Measurements from ENCODE around the gene TIA1.

DNA sequence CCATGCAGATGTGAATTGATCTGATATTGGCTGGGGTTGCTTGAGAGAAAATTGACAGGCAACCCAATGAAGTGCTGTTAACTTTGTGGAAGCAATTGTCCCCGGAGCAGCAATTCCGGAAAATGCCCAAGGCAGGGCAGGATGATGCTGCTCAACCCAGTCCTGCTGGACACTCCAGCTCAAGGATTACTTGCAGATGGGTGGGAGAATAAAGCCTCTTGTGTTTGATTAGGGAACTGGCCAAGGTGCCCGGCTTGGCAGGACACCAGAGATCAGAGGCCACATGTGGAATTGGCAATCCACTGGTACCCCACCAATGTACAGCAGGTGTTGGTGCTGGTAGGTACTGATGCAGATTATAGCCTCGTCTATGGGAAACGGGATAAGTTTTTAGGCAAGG lies 45.3 kb downstream of the TIA1 start:
- no peak for TF ChIP-seq POLR2AphosphoS5 (IDR thresholded peaks at IDR 0.05; ENCODE audit: low read depth, low read length)
- no peak for TF ChIP-seq POLR2A (IDR thresholded peaks at IDR 0.05; ENCODE audit: low read depth, low read length)

Measured in GM12892 (cell line).